Epithelial cell of esophagus (primary cell): ENCODE data around the gene LHFPL3.
"Not testable (repeated sequence)": the region's sequence is repeated elsewhere in the genome, so short reads cannot be mapped to it uniquely, and the experiment has no call there.

ENCODE experiments used
- DNase-seq: peaks from one replicate; pipeline ENCODE4 v3.0.0; 2010; ENCODE audit warnings: low read depth
- H3K4me3 ChIP-seq: 2 replicates; pipeline ENCODE4 v1.5.1; 2011; ENCODE audit warnings: mild to moderate bottlenecking, low read length, control low read depth
- CTCF ChIP-seq: IDR thresholded peaks from 2 replicates; pipeline ENCODE4 v1.5.1; 2011; ENCODE audit warnings: low read depth, mild to moderate bottlenecking, low read length, control low read depth, inconsistent platforms; ENCODE audit not compliant: insufficient read depth; ENCODE audit errors: missing control alignments

LHFPL3 gene

GRCh38 chr7:104923010-104923421, 594.6 kb downstream of the LHFPL3 start:
- peak; percentile 91 for DNase-seq
- TF ChIP-seq CTCF: peak; percentile 92
- H3K4me3 ChIP-seq: no peak overlapping the region

GRCh38 chr7:104926189-104926588, 597.8 kb downstream of the LHFPL3 start:
- not testable (repeated sequence) for H3K4me3 ChIP-seq, DNase-seq

GRCh38 chr7:104926601-104927041, 598.2 kb downstream of the LHFPL3 start:
- TF ChIP-seq CTCF: no peak
- H3K4me3 ChIP-seq: no peak overlapping the region
- no peak for DNase-seq

- no peak overlapping the region for H3K4me3 ChIP-seq
- no peak for TF ChIP-seq CTCF
- no peak for DNase-seq
These were observed 598.7 kb downstream of the LHFPL3 start for GRCh38 chr7:104927055-104927454.

- TF ChIP-seq CTCF: no peak
- DNase-seq: no peak
- no peak overlapping the region for H3K4me3 ChIP-seq
These were observed 600.5 kb downstream of the LHFPL3 start for GRCh38 chr7:104928721-104929400.

- TF ChIP-seq CTCF: no peak
- H3K4me3 ChIP-seq: no peak overlapping the region
- peak; percentile 76 for DNase-seq
These were observed 601.5 kb downstream of the LHFPL3 start for GRCh38 chr7:104929921-104930320.

- DNase-seq: no peak
- H3K4me3 ChIP-seq: no peak overlapping the region
- TF ChIP-seq CTCF: no peak
These were observed 602.9 kb downstream of the LHFPL3 start for GRCh38 chr7:104931181-104931781.
